ENCODE data around the gene EAPP. TPM values are rescaled to one million over a fixed set of nuclear protein-coding genes. Genes with fewer than 3 reads are reported as not detected.
"Not testable (repeated sequence)": the region's sequence is repeated elsewhere in the genome, so short reads cannot be mapped to it uniquely, and the experiment has no call there.

Gene EAPP
- total and polyA plus RNA-seq, 2 donors (not counting 1 experiment from before 2014, with no cell fraction given), result 54.0 to 58.0 TPM

GRCh38 chr14:34507459-34507858 lies 32.0 kb downstream of the EAPP start:
- H3K9me3 ChIP-seq (ENCODE audit: control insufficient read depth, insufficient read depth, low read depth, low read length), result no peaks in the 10 kb centered on the region
- H3K79me2 ChIP-seq (ENCODE audit: control insufficient read depth, insufficient read depth, low read length), result no peaks in the 10 kb centered on the region
- TF ChIP-seq CTCF (conservative IDR thresholded peaks at IDR 0.05 in 1 of 2, IDR thresholded peaks at IDR 0.05 in 1 of 2; ENCODE audit: low read depth in 1 of 2, low read length in 2 of 2), result no peak
- TF ChIP-seq EZH2 (IDR thresholded peaks at IDR 0.05; ENCODE audit: low read length, missing control alignments), result no peak
- no peaks in the 10 kb centered on the region for H3K36me3 ChIP-seq (ENCODE audit: control insufficient read depth, insufficient read depth, low read length)
- no peak overlapping the region for H2AFZ ChIP-seq (ENCODE audit: low read length)
- no peak overlapping the region for H3K9ac ChIP-seq (ENCODE audit: insufficient read depth, low read length)
- H3K4me3 ChIP-seq (replicated peaks in 1 of 4; ENCODE audit: control extremely low read depth in 1 of 4, insufficient read depth in 1 of 4, low read depth in 3 of 4, low read length in 4 of 4), result no peak overlapping the region
- no peaks in the 10 kb centered on the region for H3K4me1 ChIP-seq (ENCODE audit: control insufficient read depth, extremely low read depth, insufficient read depth, low read length)
- H3K27me3 ChIP-seq (ENCODE audit: control insufficient read depth, insufficient read depth, low read length), result no peaks in the 10 kb centered on the region
- no peak overlapping the region for H3K4me2 ChIP-seq (ENCODE audit: extremely low read depth, insufficient read depth, low read length)
- DNase-seq (ENCODE audit: low read depth in 2 of 2), result no peak
- no peak overlapping the region for H3K27ac ChIP-seq (ENCODE audit: insufficient read depth, low read length)
- H4K20me1 ChIP-seq (ENCODE audit: control insufficient read depth, extremely low read depth, insufficient read depth, low read length), result no peaks in the 10 kb centered on the region

GRCh38 chr14:34505124-34505491 lies 34.4 kb downstream of the EAPP start:
- not testable (repeated sequence) for H3K36me3 ChIP-seq (ENCODE audit: control insufficient read depth, insufficient read depth, low read length); H3K27me3 ChIP-seq (ENCODE audit: control insufficient read depth, insufficient read depth, low read length); H2AFZ ChIP-seq (ENCODE audit: low read length); H3K79me2 ChIP-seq (ENCODE audit: control insufficient read depth, insufficient read depth, low read length); H3K4me3 ChIP-seq (replicated peaks in 1 of 4; ENCODE audit: control extremely low read depth in 1 of 4, insufficient read depth in 1 of 4, low read depth in 3 of 4, low read length in 4 of 4); H3K9ac ChIP-seq (ENCODE audit: insufficient read depth, low read length); H3K9me3 ChIP-seq (ENCODE audit: control insufficient read depth, insufficient read depth, low read depth, low read length); H4K20me1 ChIP-seq (ENCODE audit: control insufficient read depth, extremely low read depth, insufficient read depth, low read length); H3K4me1 ChIP-seq (ENCODE audit: control insufficient read depth, extremely low read depth, insufficient read depth, low read length); H3K4me2 ChIP-seq (ENCODE audit: extremely low read depth, insufficient read depth, low read length); H3K27ac ChIP-seq (ENCODE audit: insufficient read depth, low read length); DNase-seq (ENCODE audit: low read depth in 2 of 2)

- H3K9ac ChIP-seq (ENCODE audit: insufficient read depth, low read length); H3K4me1 ChIP-seq (ENCODE audit: control insufficient read depth, extremely low read depth, insufficient read depth, low read length); H3K4me2 ChIP-seq (ENCODE audit: extremely low read depth, insufficient read depth, low read length); H3K36me3 ChIP-seq (ENCODE audit: control insufficient read depth, insufficient read depth, low read length); H3K27ac ChIP-seq (ENCODE audit: insufficient read depth, low read length); H2AFZ ChIP-seq (ENCODE audit: low read length); H3K9me3 ChIP-seq (ENCODE audit: control insufficient read depth, insufficient read depth, low read depth, low read length); H4K20me1 ChIP-seq (ENCODE audit: control insufficient read depth, extremely low read depth, insufficient read depth, low read length); H3K79me2 ChIP-seq (ENCODE audit: control insufficient read depth, insufficient read depth, low read length); H3K27me3 ChIP-seq (ENCODE audit: control insufficient read depth, insufficient read depth, low read length); H3K4me3 ChIP-seq (replicated peaks in 1 of 4; ENCODE audit: control extremely low read depth in 1 of 4, insufficient read depth in 1 of 4, low read depth in 3 of 4, low read length in 4 of 4); DNase-seq (ENCODE audit: low read depth in 2 of 2): not testable (repeated sequence)
Measured at GRCh38 chr14:34504027-34504426, 35.5 kb downstream of the EAPP start.

- Histone ChIP-seq H3K27ac (ENCODE audit: insufficient read depth, low read length) (no peak overlapping the region), H3K36me3 (ENCODE audit: control insufficient read depth, insufficient read depth, low read length) (no peaks in the 10 kb centered on the region), H4K20me1 (ENCODE audit: control insufficient read depth, extremely low read depth, insufficient read depth, low read length) (no peaks in the 10 kb centered on the region), H3K4me3 (replicated peaks in 1 of 4; ENCODE audit: control extremely low read depth in 1 of 4, insufficient read depth in 1 of 4, low read depth in 3 of 4, low read length in 4 of 4) (no peak overlapping the region), H3K4me2 (ENCODE audit: extremely low read depth, insufficient read depth, low read length) (no peak overlapping the region), H2AFZ (ENCODE audit: low read length) (no peak overlapping the region), H3K9ac (ENCODE audit: insufficient read depth, low read length) (no peak overlapping the region), H3K4me1 (ENCODE audit: control insufficient read depth, extremely low read depth, insufficient read depth, low read length) (peaks cover 4% of the 10 kb centered on the region), H3K79me2 (ENCODE audit: control insufficient read depth, insufficient read depth, low read length) (no peaks in the 10 kb centered on the region), H3K9me3 (ENCODE audit: control insufficient read depth, insufficient read depth, low read depth, low read length) (no peaks in the 10 kb centered on the region), H3K27me3 (ENCODE audit: control insufficient read depth, insufficient read depth, low read length) (no peaks in the 10 kb centered on the region)
- no peak for TF ChIP-seq EZH2 (IDR thresholded peaks at IDR 0.05; ENCODE audit: low read length, missing control alignments)
- TF ChIP-seq CTCF (conservative IDR thresholded peaks at IDR 0.05 in 1 of 2, IDR thresholded peaks at IDR 0.05 in 1 of 2; ENCODE audit: low read depth in 1 of 2, low read length in 2 of 2), result no peak
- peak in 1 of 2 donors; percentile 63 for DNase-seq (ENCODE audit: low read depth in 2 of 2)
Measured at GRCh38 chr14:34502545-34503225, 36.8 kb downstream of the EAPP start.

Data from fibroblast of lung (primary cell).